GM12874 (cell line): ENCODE data around the gene GRXCR1.
A peak's percentile ranks its signal among the peaks of the same experiment; 100 is the strongest.

ENCODE experiments used
- CTCF ChIP-seq: IDR thresholded peaks from 2 replicates; pipeline ENCODE4 v1.5.1; 2011; ENCODE audit warnings: low read depth, mild to moderate bottlenecking, control low read depth, low read length, moderate library complexity; ENCODE audit not compliant: insufficient read depth

GRXCR1 gene

GRCh38 chr4:42892413-42892812 is at the start of gene GRXCR1:
TSS of gene GRXCR1 (plus strand) at chr4:42892713. CDS start at chr4:42893267, 554 bp downstream.
- TF ChIP-seq CTCF = no peak

- no peak for TF ChIP-seq CTCF
Measured at GRCh38 chr4:42843694-42844093, 48.8 kb upstream of the GRXCR1 start.

GRCh38 chr4:42844422-42845070 is 48.0 kb upstream of the GRXCR1 start:
- no peak for TF ChIP-seq CTCF

- no peak for TF ChIP-seq CTCF
Measured at GRCh38 chr4:42845586-42845985, 46.9 kb upstream of the GRXCR1 start.

GRCh38 chr4:42855779-42856178 is 36.7 kb upstream of the GRXCR1 start:
- no peak for TF ChIP-seq CTCF

- TF ChIP-seq CTCF = peak; percentile 61
Measured at GRCh38 chr4:42865572-42866189, 26.8 kb upstream of the GRXCR1 start.

- TF ChIP-seq CTCF = no peak
Measured at GRCh38 chr4:42871261-42871660, 21.3 kb upstream of the GRXCR1 start.
